ENCODE results near the gene CYP20A1.
"Not testable (repeated sequence)": the region's sequence is repeated elsewhere in the genome, so short reads cannot be mapped to it uniquely, and the experiment has no call there.

Gene CYP20A1

GRCh38 chr2:203252818-203253217, 14.0 kb downstream of the CYP20A1 start:
- H3K4me3 ChIP-seq (replicated peaks; ENCODE audit: insufficient read depth, low read length) = no peak overlapping the region
- DNase-seq (ENCODE audit: low read depth in 1 of 2, low spot score in 1 of 2) = no peak
- no peaks in the 10 kb centered on the region for H3K27me3 ChIP-seq (ENCODE audit: insufficient read depth, poor library complexity, severe bottlenecking)
- no peak overlapping the region for H3K27ac ChIP-seq (replicated peaks)
- TF ChIP-seq POLR2AphosphoS5 (IDR thresholded peaks at IDR 0.05; ENCODE audit: low read depth) = no peak
- TF ChIP-seq SPI1 (IDR thresholded peaks at IDR 0.05; ENCODE audit: borderline replicate concordance, low read depth) = no peak

- H3K27me3 ChIP-seq (ENCODE audit: insufficient read depth, poor library complexity, severe bottlenecking); DNase-seq (ENCODE audit: low read depth in 1 of 2, low spot score in 1 of 2); H3K4me3 ChIP-seq (replicated peaks; ENCODE audit: insufficient read depth, low read length); H3K27ac ChIP-seq (replicated peaks): not testable (repeated sequence)
These were observed 14.7 kb downstream of the CYP20A1 start for GRCh38 chr2:203253422-203254095.

GRCh38 chr2:203261326-203262159, 22.7 kb downstream of the CYP20A1 start:
- no peak for TF ChIP-seq GABPA (IDR thresholded peaks at IDR 0.05; ENCODE audit: low read depth)
- TF ChIP-seq SPI1 (IDR thresholded peaks at IDR 0.05; ENCODE audit: borderline replicate concordance, low read depth) = no peak
- no peak for TF ChIP-seq CTCF (IDR thresholded peaks at IDR 0.05; ENCODE audit: insufficient read depth, low read length)
- TF ChIP-seq REST (IDR thresholded peaks at IDR 0.05; ENCODE audit: insufficient replicate concordance, low read depth) = no peak
- TF ChIP-seq POLR2AphosphoS5 (IDR thresholded peaks at IDR 0.05; ENCODE audit: low read depth) = no peak
- no peak for DNase-seq (ENCODE audit: low read depth in 1 of 2, low spot score in 1 of 2)
- Histone ChIP-seq H3K27ac (replicated peaks) (no peak overlapping the region), H3K4me3 (replicated peaks; ENCODE audit: insufficient read depth, low read length) (no peak overlapping the region), H3K27me3 (ENCODE audit: insufficient read depth, poor library complexity, severe bottlenecking) (no peaks in the 10 kb centered on the region)

- no peak overlapping the region for H3K27ac ChIP-seq (replicated peaks)
These were observed 40.5 kb downstream of the CYP20A1 start for GRCh38 chr2:203279288-203279687.

More at GRCh38 chr2:203279288-203279687, 40.5 kb downstream of the CYP20A1 start:
- H3K4me3 ChIP-seq (replicated peaks; ENCODE audit: insufficient read depth, low read length) = no peak overlapping the region
- no peak for TF ChIP-seq POLR2AphosphoS5 (IDR thresholded peaks at IDR 0.05; ENCODE audit: low read depth)
- TF ChIP-seq GABPA (IDR thresholded peaks at IDR 0.05; ENCODE audit: low read depth) = no peak
- no peak for TF ChIP-seq REST (IDR thresholded peaks at IDR 0.05; ENCODE audit: insufficient replicate concordance, low read depth)
- DNase-seq (ENCODE audit: low read depth in 1 of 2, low spot score in 1 of 2) = no peak
- no peaks in the 10 kb centered on the region for H3K27me3 ChIP-seq (ENCODE audit: insufficient read depth, poor library complexity, severe bottlenecking)

All from HL-60 (cell line).